NT2/D1 (cell line): ENCODE measurements around the gene SLC9A2.

Experiments used
- YY1 ChIP-seq: IDR thresholded peaks from 2 replicates; pipeline ENCODE4 v1.6.1; 2011; ENCODE audit not compliant: insufficient read length, insufficient read depth
- ZNF274 ChIP-seq: IDR thresholded peaks from 2 replicates; pipeline ENCODE4 v1.6.1; 2011; ENCODE audit warnings: mild to moderate bottlenecking, low read depth, low read length

- TF ChIP-seq YY1: no peak
- TF ChIP-seq ZNF274: peak; percentile 62
Observed at GRCh38 chr2:102585847-102586404, 33.4 kb upstream of the SLC9A2 start.
